Mesothelial cell of epicardium (in vitro differentiated cells): ENCODE results near the gene IQCN. TPM values are rescaled to one million over a fixed set of nuclear protein-coding genes. Genes with fewer than 3 reads are reported as not detected.

Source experiments
- DNase-seq, 2 experiments: peaks; one replicate each; pipeline ENCODE4 v3.0.0; 2021; ENCODE audit warnings: low spot score in 2 of 2; ENCODE audit not compliant: unreplicated experiment in 2 of 2
- H3K27ac Mint-ChIP-seq: 2 replicates; pipeline ENCODE4 v1.8.0; 2021; ENCODE audit warnings: mixed read lengths
- H3K27me3 Mint-ChIP-seq: 2 replicates; pipeline ENCODE4 v1.8.0; 2021; ENCODE audit warnings: low read depth, mixed read lengths
- H3K36me3 Mint-ChIP-seq: 2 replicates; pipeline ENCODE4 v1.8.0; 2021; ENCODE audit warnings: mixed read lengths
- H3K4me1 Mint-ChIP-seq: 2 replicates; pipeline ENCODE4 v1.8.0; 2021; ENCODE audit warnings: mixed read lengths
- H3K4me3 Mint-ChIP-seq: 2 replicates; pipeline ENCODE4 v1.8.0; 2021; ENCODE audit warnings: mild to moderate bottlenecking, moderate library complexity, mixed read lengths
- H3K9me3 Mint-ChIP-seq: 2 replicates; pipeline ENCODE4 v1.8.0; 2021; ENCODE audit warnings: mixed read lengths
- CTCF ChIP-seq: fragments of 200-600 bp; sonication (generic); IDR thresholded peaks from one replicate; pipeline ENCODE4 v1.5.0; 2021; ENCODE audit warnings: antibody characterized with exemption; ENCODE audit not compliant: unreplicated experiment
- total RNA-seq: library from RNA; stranded (reverse); gene quantifications from 3 replicates; pipeline ENCODE4 v1.2.1, GENCODE V29; 2021

IQCN gene
- total RNA-seq, 1 donor from 2014 or later: 17.1 TPM

- H3K27ac Mint-ChIP-seq: no peak overlapping the region
- DNase-seq: no peak
- H3K4me3 Mint-ChIP-seq: no peak overlapping the region
- H3K4me1 Mint-ChIP-seq: no peaks in the 10 kb centered on the region
- no peaks in the 10 kb centered on the region for H3K27me3 Mint-ChIP-seq
- TF ChIP-seq CTCF: no peak
- no peaks in the 10 kb centered on the region for H3K9me3 Mint-ChIP-seq
- H3K36me3 Mint-ChIP-seq: peaks cover 30% of the 10 kb centered on the region
Measured at GRCh38 chr19:18265582-18265981, 8.7 kb downstream of the IQCN start.

- no peak for DNase-seq
- no peak overlapping the region for H3K27ac Mint-ChIP-seq
- no peak overlapping the region for H3K4me3 Mint-ChIP-seq
- no peak for TF ChIP-seq CTCF
- H3K36me3 Mint-ChIP-seq: peaks cover 30% of the 10 kb centered on the region
- H3K27me3 Mint-ChIP-seq: no peaks in the 10 kb centered on the region
- H3K9me3 Mint-ChIP-seq: no peaks in the 10 kb centered on the region
- no peaks in the 10 kb centered on the region for H3K4me1 Mint-ChIP-seq
Measured at GRCh38 chr19:18264971-18265540, 9.2 kb downstream of the IQCN start.

- H3K4me3 Mint-ChIP-seq: no peak overlapping the region
- H3K27ac Mint-ChIP-seq: no peak overlapping the region
- no peaks in the 10 kb centered on the region for H3K27me3 Mint-ChIP-seq
- no peaks in the 10 kb centered on the region for H3K4me1 Mint-ChIP-seq
- TF ChIP-seq CTCF: no peak
- DNase-seq: no peak
- H3K9me3 Mint-ChIP-seq: no peaks in the 10 kb centered on the region
- peaks cover 30% of the 10 kb centered on the region for H3K36me3 Mint-ChIP-seq
Measured at GRCh38 chr19:18264137-18264854, 10.0 kb downstream of the IQCN start.

- H3K4me3 Mint-ChIP-seq: no peak overlapping the region
- no peaks in the 10 kb centered on the region for H3K9me3 Mint-ChIP-seq
- no peaks in the 10 kb centered on the region for H3K27me3 Mint-ChIP-seq
- TF ChIP-seq CTCF: no peak
- peaks cover 26% of the 10 kb centered on the region for H3K36me3 Mint-ChIP-seq
- no peaks in the 10 kb centered on the region for H3K4me1 Mint-ChIP-seq
- DNase-seq: no peak
- H3K27ac Mint-ChIP-seq: no peak overlapping the region
Measured at GRCh38 chr19:18263324-18264136, 10.7 kb downstream of the IQCN start.

GRCh38 chr19:18262917-18263316, 11.3 kb downstream of the IQCN start:
- H3K9me3 Mint-ChIP-seq: no peaks in the 10 kb centered on the region
- no peak overlapping the region for H3K27ac Mint-ChIP-seq
- DNase-seq: no peak
- no peaks in the 10 kb centered on the region for H3K27me3 Mint-ChIP-seq
- H3K4me1 Mint-ChIP-seq: no peaks in the 10 kb centered on the region
- H3K36me3 Mint-ChIP-seq: peaks cover 22% of the 10 kb centered on the region
- no peak overlapping the region for H3K4me3 Mint-ChIP-seq
- no peak for TF ChIP-seq CTCF
